Astrocyte (in vitro differentiated cells and primary cell): ENCODE results near the gene HSPB3.

Experiments used
- CTCF ChIP-seq: IDR thresholded peaks from 2 replicates; pipeline ENCODE4 v1.5.1; 2011; ENCODE audit warnings: low read depth, mild to moderate bottlenecking, inconsistent platforms, low read length, moderate library complexity; ENCODE audit not compliant: insufficient read depth
- EZH2 ChIP-seq: IDR thresholded peaks from 2 replicates; pipeline ENCODE4 v1.6.1; 2012; ENCODE audit warnings: mild to moderate bottlenecking, low read length, inconsistent platforms; ENCODE audit not compliant: insufficient read depth

- TF ChIP-seq CTCF, result no peak
- no peak for TF ChIP-seq EZH2
Observed at GRCh38 chr5:54421976-54422375, 33.5 kb upstream of the HSPB3 start.
